Activated CD4-positive, alpha-beta T cell treated with anti-CD3 and anti-CD28 coated beads, Interleukin-2, amount 50 U/mL, for 48 hours (primary cell): ENCODE data around the gene HACD2.
"Not testable (repeated sequence)": the region's sequence is repeated elsewhere in the genome, so short reads cannot be mapped to it uniquely, and the experiment has no call there.

Source experiments
- DNase-seq, 2 experiments: peaks; one replicate each; pipeline ENCODE4 v3.0.0-alpha.2; 2020

HACD2 gene

DNA sequence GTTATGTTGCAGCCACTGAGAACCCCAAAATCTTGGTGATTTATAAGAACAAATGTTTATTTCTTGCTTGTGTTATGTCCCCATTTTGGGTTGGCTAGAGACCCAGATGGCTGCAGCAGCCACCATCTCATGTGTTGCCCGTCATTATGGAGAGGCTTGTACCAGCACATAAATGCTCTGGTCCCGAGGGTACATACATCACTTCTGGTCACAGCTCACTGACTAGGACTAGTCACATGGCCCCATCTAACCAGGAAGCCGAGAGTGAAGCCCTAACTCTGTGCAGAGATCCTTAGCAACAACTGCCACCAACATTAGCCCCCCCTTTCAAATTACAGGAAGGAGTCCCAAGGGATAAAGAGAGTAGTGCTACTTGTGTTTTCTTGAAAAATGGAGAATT, 25.5 kb upstream of the HACD2 start:
- no peak for DNase-seq

DNA sequence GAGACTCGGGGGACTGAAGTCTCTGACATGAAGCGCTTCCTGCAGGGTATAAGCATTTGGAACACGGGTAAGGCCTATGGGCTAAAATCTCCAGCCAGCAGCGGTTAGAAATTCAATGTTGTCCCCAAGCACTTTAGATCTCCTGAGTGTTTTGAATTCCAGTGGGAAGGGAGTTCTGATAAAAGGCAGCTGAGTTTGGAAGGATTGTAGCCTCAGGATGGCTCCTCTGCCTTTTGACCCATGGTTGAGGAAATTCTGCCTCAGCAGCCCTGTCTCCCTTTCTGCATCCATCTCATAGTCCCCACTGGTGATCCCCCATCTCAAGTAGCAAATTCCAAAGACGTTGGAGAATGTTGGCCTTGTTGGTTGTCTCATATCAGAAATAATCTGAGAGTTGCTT, 24.2 kb upstream of the HACD2 start:
- DNase-seq, result no peak

DNA sequence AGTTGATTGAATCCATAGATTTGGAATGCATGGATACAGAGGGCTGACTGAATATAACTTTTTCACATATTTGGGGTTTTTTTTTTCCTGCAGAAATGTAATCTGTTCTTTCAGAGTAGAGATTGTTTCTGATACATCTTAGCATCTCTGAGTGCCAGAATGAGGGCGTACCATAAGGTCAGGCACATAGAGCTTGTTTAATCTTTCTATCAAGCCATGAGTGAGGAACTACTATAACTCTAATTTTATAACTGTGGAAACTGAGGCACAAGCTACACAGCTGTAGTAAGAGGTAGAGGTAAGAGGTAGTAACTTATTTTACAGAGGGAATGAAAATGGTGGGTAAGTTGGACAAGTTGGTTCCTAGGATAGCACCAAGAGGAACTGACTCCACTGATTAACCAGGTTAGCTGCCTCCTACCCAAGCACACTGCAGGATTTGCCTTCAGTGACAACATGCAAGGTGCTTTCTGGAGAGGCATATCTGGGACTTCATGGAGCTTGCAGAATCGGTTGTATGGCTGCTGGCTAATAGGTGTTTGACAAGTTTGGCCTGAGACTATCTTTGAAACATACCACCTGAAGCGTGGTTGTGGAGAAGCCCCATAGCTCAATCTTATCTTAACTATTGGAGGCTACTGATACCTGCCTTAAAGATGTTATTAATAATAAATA, 23.5 kb upstream of the HACD2 start:
- DNase-seq, result no peak

DNA sequence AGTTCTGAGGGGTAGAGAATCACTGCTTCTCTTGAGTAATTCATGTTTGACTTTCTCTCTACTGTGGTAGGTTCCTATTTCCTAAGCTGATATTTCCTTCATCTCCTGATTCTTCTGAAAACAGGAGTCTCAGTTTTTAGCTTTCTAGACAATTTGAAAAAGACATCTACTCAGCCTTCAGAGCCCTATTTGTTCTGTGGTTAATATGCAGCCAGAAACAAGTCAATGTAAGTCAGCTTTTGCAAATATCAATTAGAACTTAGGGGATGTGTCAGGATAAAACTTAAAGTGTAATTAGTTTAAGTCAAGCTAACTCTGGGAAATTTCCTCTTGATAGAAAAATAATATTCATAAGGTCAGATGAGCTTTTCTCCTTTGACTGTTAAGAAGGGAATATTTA, 21.7 kb upstream of the HACD2 start:
- DNase-seq, result no peak

DNA sequence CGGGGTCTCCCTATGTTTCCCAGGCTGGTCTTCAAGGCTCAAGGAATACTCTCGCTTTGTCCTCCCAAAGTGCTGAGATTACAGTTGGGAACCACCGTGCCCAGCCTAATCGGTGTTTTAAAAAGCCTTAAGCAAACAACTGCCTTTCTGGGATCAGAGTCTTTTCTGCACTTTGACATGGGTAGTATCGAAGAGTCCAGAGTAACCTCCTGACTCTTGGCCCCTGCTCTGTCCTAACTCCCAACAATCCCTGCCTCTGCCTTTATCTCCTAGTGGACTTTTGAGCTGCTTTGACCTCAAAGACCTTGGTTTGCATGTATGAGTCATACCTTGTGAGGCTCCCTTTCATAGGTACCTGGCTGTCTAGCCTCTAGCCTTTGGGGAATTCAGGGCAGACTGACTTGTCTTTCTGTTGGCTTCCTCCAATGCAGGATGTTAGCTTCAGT, 21.0 kb upstream of the HACD2 start:
- no peak for DNase-seq

DNA sequence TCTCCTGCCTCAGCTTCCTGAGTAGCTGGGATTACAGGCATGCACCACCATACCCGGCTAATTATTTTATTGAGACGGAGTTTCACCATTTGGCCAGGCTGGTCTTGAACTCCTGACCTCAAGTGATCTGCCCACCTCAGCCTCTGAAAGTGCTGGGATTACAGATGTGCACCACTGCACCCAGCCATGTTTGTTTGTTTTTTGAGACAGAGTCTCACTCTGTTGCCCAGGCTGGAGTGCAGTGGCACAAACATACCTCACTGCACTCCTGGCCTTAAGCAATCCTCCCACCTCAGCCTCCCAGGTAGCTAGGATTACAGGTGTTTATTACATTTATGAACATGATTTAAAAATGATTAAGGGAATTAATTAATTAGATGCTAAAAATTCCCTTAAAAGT, 18.3 kb upstream of the HACD2 start:
- not testable (repeated sequence) for DNase-seq

DNA sequence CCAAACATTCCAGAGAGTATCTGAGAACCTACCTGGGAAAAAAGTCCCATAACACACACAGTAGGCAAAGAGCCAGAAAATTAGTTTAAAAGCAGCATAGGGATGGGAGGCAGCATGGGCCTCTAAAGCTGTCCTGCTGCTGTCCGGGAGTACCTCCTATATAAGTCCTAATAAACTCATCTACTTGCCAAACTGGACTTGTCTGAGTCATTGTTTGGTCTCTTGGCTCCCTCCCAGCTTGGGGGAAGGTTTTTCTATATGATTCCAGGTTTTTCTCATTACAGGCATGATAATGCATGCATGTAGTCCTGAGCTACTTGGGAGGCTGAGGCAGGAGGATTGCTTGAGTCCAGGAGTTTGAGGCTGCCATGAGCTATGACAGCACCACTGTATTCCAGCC, 17.5 kb upstream of the HACD2 start:
- DNase-seq, result no peak

DNA sequence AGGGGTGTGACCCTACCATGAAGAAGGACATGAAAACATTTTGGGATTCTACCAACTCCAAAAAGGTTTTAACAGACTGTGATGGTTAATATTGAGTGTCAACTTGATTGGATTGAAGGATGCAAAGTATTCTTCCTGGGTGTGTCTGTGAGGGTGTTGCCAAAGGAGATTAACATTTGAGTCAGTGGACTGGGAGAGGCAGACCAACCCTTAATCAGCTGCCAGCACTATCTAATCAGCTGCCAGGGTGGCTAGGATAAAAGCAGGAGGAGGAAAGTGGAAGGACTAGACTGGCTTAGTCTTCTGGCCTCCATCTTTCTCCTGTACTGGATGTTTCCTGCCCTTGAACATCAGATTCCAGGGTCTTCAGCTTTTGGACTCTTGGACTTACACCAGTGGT, 16.0 kb upstream of the HACD2 start:
- not testable (repeated sequence) for DNase-seq

DNA sequence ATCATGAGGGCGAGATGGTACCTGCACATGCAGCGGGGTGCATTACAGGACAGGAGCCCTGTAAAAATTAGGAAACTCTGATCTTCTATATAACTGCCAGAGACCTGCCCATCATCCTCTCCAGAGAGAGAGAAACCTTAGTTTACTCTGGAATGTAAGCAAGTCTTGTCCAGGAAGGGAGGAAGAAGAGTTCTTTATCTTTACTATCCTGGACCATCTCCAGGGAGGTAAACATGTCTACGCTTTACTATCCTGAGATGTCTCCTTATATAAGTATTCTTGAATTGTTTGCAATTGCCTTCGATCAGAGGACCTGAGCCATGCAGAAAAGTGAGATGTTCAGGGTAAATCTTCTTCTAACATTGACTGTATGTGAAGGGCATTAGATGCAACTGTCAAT, 12.7 kb upstream of the HACD2 start:
- no peak for DNase-seq

DNA sequence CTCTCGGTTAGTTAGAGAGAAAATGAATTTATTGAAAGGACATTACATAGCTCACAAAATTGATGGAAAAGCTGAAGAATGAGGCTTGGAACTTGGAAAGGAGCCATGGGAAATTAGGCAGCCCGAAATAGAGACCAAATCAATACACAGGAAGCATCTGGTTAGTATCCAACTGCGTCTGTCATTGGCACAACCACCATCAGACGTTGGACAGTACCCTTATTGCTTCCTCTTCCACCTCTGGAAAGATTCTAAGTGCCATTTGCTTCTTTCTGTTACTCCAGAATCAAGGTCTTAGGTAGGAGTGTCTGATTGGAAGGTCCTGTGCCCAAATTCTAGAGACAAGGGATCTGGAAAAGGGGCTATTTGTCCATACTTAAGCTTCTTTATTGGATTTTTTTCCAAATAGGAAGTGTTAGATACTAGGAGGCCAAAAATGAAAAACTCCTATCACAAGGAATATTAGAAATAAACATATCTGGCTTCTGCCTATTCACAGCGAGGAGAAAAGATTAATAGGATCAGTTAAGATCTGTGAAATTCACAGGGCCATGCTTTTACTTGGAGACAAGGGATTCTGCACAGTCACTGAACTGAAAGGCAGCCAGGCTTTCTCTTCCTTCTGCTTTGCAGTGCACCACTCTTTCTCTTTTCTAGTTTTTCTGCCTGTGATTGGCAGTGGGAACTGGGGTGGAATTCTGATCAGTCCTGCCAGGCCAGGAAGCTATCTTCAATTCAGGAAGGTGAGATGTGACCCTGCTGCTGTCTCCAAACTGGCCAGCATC, 10.7 kb upstream of the HACD2 start:
- DNase-seq, result no peak

DNA sequence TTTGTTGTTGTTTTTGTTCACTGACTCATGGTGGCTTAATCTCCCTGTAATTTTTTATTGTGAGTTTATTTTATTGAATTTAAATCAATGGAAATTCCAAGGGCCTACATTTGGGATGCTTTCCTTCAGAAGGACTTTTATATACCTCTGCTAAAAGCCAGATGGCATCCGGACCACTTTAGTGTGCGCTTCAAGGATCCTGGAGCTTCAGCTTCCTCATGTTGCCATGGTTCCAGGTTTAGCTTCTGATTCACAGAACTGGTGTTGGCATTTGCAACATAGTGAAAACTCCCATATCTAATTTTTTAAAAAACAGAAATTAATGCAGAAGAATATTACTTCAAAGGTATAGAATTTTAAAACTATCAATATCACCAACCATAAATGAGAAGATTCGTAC, 8.5 kb upstream of the HACD2 start:
- no peak for DNase-seq

DNA sequence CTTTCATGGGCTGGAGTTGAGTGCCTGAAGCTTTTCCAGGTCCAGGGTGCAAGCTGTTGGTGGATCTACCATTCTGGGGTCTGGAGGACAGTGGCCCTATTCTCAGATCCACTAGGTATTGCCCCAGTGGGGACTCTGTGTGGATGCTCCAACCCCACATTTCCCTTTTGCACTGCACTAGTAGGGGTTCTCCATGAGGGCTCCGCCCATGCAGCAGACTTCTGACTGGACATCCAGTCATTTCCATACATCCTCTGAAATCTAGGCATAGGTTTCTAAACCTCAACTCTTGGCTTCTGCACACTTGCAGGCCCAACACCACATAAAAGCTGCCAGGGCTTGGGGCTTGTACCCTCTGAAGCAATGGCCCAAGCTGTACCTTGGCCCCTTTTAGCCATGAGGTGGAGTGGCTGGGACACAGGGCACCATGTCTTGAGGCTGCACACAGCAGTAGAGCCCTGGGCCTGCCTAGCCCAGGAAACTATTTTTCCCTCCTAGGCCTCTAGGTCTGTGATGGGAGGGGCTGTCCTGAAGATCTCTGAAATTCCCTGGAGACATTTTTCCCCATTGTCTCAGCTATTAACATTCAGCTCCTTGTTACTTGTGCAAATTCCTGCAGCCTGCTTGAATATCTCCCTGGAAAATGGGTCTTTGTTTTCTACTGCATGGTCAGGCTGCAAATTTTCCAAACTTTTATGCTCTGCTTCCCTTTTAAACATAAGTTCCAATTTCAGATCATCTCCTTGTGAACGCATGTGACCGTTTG, 6.0 kb upstream of the HACD2 start:
- DNase-seq, result no peak

DNA sequence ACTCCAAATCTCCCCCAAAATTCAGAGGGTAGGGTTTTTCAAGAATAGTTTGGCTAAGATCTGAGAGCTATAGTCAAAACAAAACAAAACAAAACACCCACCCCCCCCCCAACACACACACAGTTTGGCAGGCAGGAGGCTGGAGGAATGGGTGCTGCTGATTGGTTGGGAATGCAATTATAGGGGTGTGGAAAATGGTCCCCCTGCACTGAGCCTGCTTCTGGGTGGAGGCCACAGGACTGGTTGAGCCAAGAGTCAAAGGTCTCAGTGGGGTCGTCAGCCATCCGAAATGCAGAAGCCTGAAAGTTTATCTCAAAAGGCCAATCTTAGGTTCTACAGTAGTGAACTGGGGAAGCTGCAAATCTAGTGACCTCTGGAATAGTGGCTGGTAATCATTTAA, 2.5 kb upstream of the HACD2 start:
- DNase-seq, result no peak

DNA sequence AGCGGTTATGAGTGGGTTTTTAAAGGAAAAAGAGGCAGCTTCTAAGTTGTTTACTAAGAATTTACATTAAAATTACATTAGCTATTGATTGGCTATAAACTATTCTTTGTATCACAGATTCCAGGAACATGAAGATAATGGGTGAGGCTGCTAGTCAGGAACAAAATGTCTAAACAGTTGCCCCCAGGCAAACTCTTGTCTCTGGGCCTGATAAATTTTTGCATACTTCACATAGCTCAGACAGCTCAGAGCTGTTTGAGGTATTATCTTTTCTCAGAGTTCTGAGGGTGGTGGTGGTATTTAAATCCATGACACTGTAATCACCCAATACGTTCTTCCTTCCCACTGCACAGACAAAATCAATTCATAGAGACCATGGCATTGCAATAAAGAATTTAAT, 2.1 kb upstream of the HACD2 start:
- DNase-seq, result no peak

DNA sequence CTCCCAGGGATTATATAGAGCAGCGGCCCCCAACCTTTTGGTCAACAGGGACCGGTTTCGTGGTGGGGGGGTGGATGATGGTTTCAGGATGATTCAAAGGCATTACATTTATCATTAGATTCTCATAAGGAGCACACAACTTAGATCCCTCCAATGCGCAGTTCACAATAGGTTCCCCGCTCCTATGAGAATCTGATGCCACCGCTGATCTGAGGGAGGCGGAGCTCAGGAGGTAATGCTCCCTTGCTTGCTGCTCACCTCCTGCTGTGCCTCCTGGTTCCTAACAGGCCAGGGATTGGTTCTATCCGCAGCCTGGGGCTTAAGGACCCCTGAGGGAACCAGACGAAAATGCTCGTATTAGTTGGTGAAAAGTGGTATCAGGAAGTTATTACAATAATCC, 1.3 kb upstream of the HACD2 start:
- DNase-seq, result peak; percentile 51 to 61

DNA sequence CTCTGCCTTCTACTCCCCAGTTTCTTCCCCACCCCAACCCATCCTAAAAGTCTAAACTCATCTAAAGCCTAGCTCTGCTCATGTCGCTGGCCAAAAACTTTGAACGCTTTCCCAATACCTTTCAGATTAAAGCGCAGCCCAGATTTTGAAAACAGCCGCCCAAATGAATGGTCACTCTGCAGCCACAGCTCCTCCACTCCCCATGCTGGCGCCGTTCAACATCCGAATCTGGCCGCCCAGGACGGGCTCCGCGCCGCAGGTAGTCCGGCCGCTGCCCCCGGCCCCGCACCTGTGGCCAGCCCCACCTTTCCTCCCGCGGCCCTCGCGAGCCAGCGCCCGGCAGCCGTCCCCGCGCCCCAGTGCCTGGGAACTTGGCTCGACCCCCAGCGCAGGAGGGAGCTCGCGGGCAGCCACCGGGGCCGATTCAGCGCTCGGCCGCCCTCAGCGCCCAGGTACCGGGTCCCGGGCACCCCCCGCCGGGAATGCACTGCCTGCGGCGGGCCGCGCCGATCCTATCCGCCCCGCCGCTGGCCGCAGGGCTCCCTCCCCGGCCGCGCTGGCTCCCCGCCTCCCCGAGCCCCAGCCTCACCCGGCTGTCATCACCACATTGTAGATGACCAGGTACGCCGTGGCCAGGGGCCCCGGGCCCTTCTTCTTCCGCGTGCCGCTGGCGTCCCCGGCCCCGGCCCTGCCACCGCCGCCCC, 417 bp downstream of the HACD2 start:
- peak in 1 of 2 experiments; percentile 38 for DNase-seq

DNA sequence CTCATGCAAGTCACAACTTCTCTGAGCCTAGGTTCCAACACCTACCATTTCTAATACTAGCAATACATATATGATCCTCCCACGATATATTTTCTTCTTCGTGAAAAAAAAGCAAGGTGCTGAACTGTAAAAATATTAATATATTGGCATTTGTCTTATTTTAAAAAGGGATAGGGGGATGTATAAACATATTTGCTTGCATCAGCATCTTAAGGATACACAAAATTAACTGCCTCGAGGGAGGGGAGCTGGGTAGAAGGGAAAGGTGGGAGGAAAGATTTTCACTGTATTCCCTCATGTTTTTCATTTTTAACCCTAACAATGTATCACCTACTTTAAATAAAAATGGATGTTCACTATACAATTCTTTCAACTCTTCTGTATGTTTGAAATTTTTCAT, 1.3 kb downstream of the HACD2 start:
- no peak for DNase-seq

DNA sequence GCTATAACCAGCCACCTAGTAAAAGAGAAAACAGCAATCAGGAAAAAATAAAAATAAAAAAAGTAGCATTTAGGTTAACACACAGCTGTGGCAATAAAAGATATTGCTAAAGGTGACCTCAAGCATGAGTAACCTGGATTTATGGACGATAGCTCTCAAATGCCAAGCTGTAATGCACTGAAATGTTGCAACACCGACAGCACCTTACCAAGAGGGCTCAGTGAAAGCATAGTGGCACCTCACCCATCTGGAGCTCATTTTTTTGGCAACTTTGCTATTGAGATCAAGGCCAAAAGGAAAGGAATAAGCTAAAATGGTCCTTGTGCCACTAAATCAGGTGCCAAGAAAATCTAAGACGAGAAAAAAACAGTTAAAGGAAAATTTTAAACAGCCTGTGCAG, 2.5 kb downstream of the HACD2 start:
- DNase-seq, result no peak

DNA sequence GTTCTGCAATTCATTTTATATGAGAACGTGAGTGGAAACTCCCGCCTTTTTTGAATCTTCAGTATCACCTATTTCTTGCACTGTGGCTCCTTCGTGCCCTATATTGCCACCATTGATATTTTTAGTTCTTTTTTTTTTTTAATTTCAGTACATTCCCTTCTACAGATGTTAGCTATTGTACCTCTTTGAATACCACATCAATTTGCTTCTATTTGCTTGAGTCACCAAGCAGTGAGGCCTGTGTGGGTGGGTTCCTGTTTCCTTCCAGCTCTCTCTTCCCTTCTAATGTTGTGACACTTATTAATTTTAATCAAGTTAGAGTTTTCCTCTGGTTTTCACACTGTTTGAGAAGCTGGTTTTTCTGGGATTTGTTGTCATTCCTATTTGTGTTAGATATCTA, 8.7 kb downstream of the HACD2 start:
- peak; percentile 13 to 33 for DNase-seq

DNA sequence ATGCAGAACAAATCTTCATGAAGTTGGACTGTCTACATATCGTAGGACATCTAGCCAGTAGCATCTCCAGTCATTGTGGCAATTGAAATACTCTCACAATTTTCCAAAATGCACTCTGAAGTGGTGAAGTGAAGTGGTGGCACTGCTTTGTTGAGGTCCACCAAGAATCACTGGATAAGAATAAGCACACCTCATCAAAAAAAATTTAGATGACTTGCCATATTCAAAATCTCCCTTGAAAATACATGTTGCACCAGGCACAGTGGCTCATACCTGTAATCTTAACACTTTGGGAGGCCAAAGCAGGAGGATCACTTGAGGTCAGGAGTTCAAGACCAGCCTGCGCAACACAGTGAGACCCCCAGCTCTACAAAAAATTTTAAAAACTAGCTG, 12.9 kb downstream of the HACD2 start:
- no peak for DNase-seq

DNA sequence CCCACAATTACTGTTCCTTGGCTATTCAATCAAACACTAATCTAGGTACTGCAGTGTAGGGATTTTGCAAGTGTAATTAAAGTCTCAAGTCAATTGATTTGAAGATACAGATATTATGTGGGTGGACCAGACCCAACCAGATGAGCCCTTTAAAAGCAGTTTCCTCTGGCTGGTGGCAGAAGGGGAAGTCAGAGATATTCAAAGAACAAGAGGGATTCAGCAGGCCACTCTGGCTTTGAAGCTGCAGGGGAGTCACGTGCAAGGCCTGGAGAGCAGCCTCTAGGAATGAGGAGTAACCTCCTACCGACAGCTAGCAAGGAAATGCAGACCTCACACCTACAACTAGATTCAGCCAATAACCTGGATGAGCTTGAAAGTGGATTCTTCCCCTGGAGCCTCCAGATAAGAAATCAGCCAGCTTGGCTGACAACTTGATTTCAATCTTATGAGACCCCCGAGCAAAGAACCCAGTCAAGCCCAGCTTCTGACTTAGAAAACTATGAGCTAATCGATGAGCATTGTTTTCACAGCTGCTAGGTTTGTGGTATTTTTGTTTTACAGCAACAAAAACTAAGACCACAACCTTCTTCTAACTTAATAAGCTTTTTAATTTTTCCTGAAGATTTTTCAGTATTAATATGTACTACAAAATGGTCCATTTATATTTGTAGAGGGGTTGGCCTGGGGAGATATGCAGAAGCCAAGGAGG, 13.4 kb downstream of the HACD2 start:
- DNase-seq, result no peak

DNA sequence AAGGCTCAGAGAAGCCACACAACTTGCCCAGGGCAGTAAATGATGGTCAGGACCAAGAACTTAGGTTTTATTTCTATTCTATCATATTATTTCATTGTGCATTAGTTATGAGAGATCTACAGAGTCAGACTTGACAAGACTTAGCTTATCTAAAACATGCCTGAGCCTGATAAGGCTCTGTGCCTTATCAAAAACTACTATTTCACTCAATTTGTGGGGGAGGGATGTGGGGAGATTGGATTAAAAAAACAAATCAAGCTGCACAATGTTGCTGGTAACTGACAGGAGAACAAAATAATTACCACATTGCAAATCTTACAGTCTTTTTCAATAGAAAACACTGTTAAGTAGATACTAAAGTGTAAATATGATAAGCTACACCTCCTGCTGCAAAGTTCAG, 16.0 kb downstream of the HACD2 start:
- DNase-seq, result no peak

DNA sequence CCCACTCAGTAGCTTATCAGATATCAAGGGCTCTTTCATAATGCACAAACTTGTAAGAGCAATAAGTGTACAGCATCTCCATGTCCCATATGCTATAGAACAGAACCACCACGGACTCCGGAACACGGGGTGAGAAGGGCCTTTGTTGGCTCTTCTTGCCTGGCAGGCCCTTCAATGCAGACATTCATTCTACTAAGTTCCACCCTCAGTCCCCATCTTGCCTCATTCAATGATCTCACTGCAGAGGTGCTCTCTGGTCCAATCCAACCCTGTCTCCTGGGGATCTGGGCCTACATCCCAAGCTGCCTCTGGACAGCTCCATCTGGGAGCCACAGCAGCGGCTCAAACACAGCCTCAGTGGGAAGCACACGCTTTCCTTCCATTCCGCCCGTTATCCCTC, 16.8 kb downstream of the HACD2 start:
- no peak for DNase-seq
